Stimulated activated naive CD4-positive, alpha-beta T cell (primary cell): ENCODE measurements around the gene CASKIN2.
A peak's percentile ranks its signal among the peaks of the same experiment; 100 is the strongest.

Source experiments
- DNase-seq, 6 experiments: peaks; one replicate each; lab custom pipeline; 2025; lab: John Stamatoyannopoulos, UW

Gene CASKIN2

GRCh38 chr17:75515496-75516254 is at the start of gene CASKIN2:
Gene CASKIN2, minus strand, starts transcription at chr17:75515537. Its CDS starts 1,733 bp downstream, at chr17:75513804.
- DNase-seq, result peak; percentile 38 to 87 (median 72)

- DNase-seq, result no peak
Observed at GRCh38 chr17:75565066-75565465, 49.7 kb upstream of the CASKIN2 start.

- DNase-seq, result no peak
Observed at GRCh38 chr17:75564195-75564594, 48.9 kb upstream of the CASKIN2 start.

- no peak for DNase-seq
Observed at GRCh38 chr17:75563063-75563758, 47.9 kb upstream of the CASKIN2 start.

- DNase-seq, result no peak
Observed at GRCh38 chr17:75561927-75562603, 46.7 kb upstream of the CASKIN2 start.

GRCh38 chr17:75559958-75560533 is 44.7 kb upstream of the CASKIN2 start:
- DNase-seq, result no peak

- no peak for DNase-seq
Observed at GRCh38 chr17:75558666-75559530, 43.6 kb upstream of the CASKIN2 start.

- no peak for DNase-seq
Observed at GRCh38 chr17:75557852-75558665, 42.7 kb upstream of the CASKIN2 start.

- DNase-seq, result no peak
Observed at GRCh38 chr17:75557075-75557851, 41.9 kb upstream of the CASKIN2 start.

GRCh38 chr17:75555679-75556153 is 40.4 kb upstream of the CASKIN2 start:
- DNase-seq, result no peak

GRCh38 chr17:75553295-75554110 is 38.2 kb upstream of the CASKIN2 start:
- no peak for DNase-seq

- DNase-seq, result no peak
Observed at GRCh38 chr17:75552425-75553294, 37.3 kb upstream of the CASKIN2 start.

GRCh38 chr17:75551266-75551665 is 35.9 kb upstream of the CASKIN2 start:
- no peak for DNase-seq

- DNase-seq, result no peak
Observed at GRCh38 chr17:75550139-75550465, 34.8 kb upstream of the CASKIN2 start.

GRCh38 chr17:75549246-75550138 is 34.2 kb upstream of the CASKIN2 start:
- no peak for DNase-seq

GRCh38 chr17:75548813-75549212 is 33.5 kb upstream of the CASKIN2 start:
- DNase-seq, result no peak

GRCh38 chr17:75547091-75547490 is 31.8 kb upstream of the CASKIN2 start:
- no peak for DNase-seq
